Measurements from ENCODE around the gene PRRT1B.

PRRT1B gene

GRCh38 chr9:131582466-131583336, 37.4 kb downstream of the PRRT1B start:
- DNase-seq (ENCODE audit: low read depth): no peak
- no peak overlapping the region for H3K4me3 ChIP-seq (ENCODE audit: control insufficient read depth, low read depth, low read length)
- TF ChIP-seq CTCF (conservative IDR thresholded peaks at IDR 0.05; ENCODE audit: control insufficient read depth, insufficient read depth, low read depth, low read length): no peak

- TF ChIP-seq CTCF (conservative IDR thresholded peaks at IDR 0.05; ENCODE audit: control insufficient read depth, insufficient read depth, low read depth, low read length): no peak
- no peak overlapping the region for H3K4me3 ChIP-seq (ENCODE audit: control insufficient read depth, low read depth, low read length)
- DNase-seq (ENCODE audit: low read depth): no peak
Observed at GRCh38 chr9:131583337-131583645, 38.0 kb downstream of the PRRT1B start.

- H3K4me3 ChIP-seq (ENCODE audit: control insufficient read depth, low read depth, low read length): no peak overlapping the region
- no peak for DNase-seq (ENCODE audit: low read depth)
- TF ChIP-seq CTCF (conservative IDR thresholded peaks at IDR 0.05; ENCODE audit: control insufficient read depth, insufficient read depth, low read depth, low read length): no peak
Observed at GRCh38 chr9:131583836-131584555, 38.7 kb downstream of the PRRT1B start.

- no peak overlapping the region for H3K4me3 ChIP-seq (ENCODE audit: control insufficient read depth, low read depth, low read length)
- TF ChIP-seq CTCF (conservative IDR thresholded peaks at IDR 0.05; ENCODE audit: control insufficient read depth, insufficient read depth, low read depth, low read length): no peak
- DNase-seq (ENCODE audit: low read depth): no peak
Observed at GRCh38 chr9:131584858-131585257, 39.5 kb downstream of the PRRT1B start.

GRCh38 chr9:131585375-131585774, 40.1 kb downstream of the PRRT1B start:
- no peak overlapping the region for H3K4me3 ChIP-seq (ENCODE audit: control insufficient read depth, low read depth, low read length)
- TF ChIP-seq CTCF (conservative IDR thresholded peaks at IDR 0.05; ENCODE audit: control insufficient read depth, insufficient read depth, low read depth, low read length): no peak

GRCh38 chr9:131587331-131587730, 42.0 kb downstream of the PRRT1B start:
- no peak overlapping the region for H3K4me3 ChIP-seq (ENCODE audit: control insufficient read depth, low read depth, low read length)
- no peak for TF ChIP-seq CTCF (conservative IDR thresholded peaks at IDR 0.05; ENCODE audit: control insufficient read depth, insufficient read depth, low read depth, low read length)
- no peak for DNase-seq (ENCODE audit: low read depth)

More at GRCh38 chr9:131585375-131585774, 40.1 kb downstream of the PRRT1B start:
- DNase-seq (ENCODE audit: low read depth): no peak

All from fibroblast of mammary gland (primary cell).